Spleen (tissue), 11 donors: Measurements from ENCODE around the gene TNFRSF13B. TPM values are rescaled to one million over a fixed set of nuclear protein-coding genes. Genes with fewer than 3 reads are reported as not detected.
"Not testable (repeated sequence)": the region's sequence is repeated elsewhere in the genome, so short reads cannot be mapped to it uniquely, and the experiment has no call there.

Experiments used
- DNase-seq: peaks from one replicate; pipeline ENCODE4 v3.0.0-alpha.2; 2020
- H3K27ac ChIP-seq, 8 donors: fragments of 200-600 bp; sonication (generic) in 7 of 8; 1 replicate in 4 of 8; 2 replicates in 4 of 8; pipeline versions ENCODE4 v1.5.0 to v1.8.0; 2016 to 2021; ENCODE audit warnings: inconsistent platforms in 4 of 8, mild to moderate bottlenecking in 4 of 8, moderate library complexity in 1 of 8
- H3K27me3 ChIP-seq, 7 donors: fragments of 200-600 bp; sonication (generic) in 6 of 7; replicated peaks in 1 of 7; 1 replicate in 4 of 7; 2 replicates in 3 of 7; pipeline versions ENCODE4 v1.5.0 to v1.8.0; 2016 to 2021; ENCODE audit warnings: inconsistent platforms in 3 of 7, mild to moderate bottlenecking in 1 of 7
- H3K36me3 ChIP-seq, 6 donors: fragments of 200-600 bp; sonication (generic) in 5 of 6; 1 replicate in 4 of 6; 2 replicates in 2 of 6; pipeline versions ENCODE4 v1.5.0 to v1.8.0; 2016 to 2021; ENCODE audit warnings: inconsistent platforms in 2 of 6
- H3K4me1 ChIP-seq, 6 donors: fragments of 200-600 bp; sonication (generic) in 5 of 6; 1 replicate in 3 of 6; 2 replicates in 3 of 6; pipeline versions ENCODE4 v1.5.0 to v1.8.0; 2016 to 2021; ENCODE audit warnings: inconsistent platforms in 3 of 6
- H3K4me3 ChIP-seq, 8 donors: fragments of 200-600 bp; sonication (generic) in 7 of 8; 1 replicate in 4 of 8; 2 replicates in 4 of 8; pipeline versions ENCODE4 v1.5.0 to v1.8.0; 2016 to 2021; ENCODE audit warnings: inconsistent platforms in 4 of 8, mild to moderate bottlenecking in 4 of 8, moderate library complexity in 2 of 8
- H3K9me3 ChIP-seq, 8 donors: fragments of 200-600 bp; sonication (generic) in 7 of 8; 1 replicate in 4 of 8; 2 replicates in 4 of 8; pipeline versions ENCODE4 v1.5.0 to v1.8.0; 2016 to 2021; ENCODE audit warnings: inconsistent platforms in 4 of 8
- CTCF ChIP-seq, 11 experiments: fragments of 200-600 bp in 7 of 11; fragments of 450-650 bp in 4 of 11; sonication (generic) in 4 of 11; IDR thresholded peaks in 8 of 11; conservative IDR thresholded peaks in 3 of 11; 1 replicate in 7 of 11; 2 replicates in 4 of 11; pipeline versions ENCODE4 v1.4.0 to v1.8.0; 2016 to 2021; ENCODE audit warnings: antibody characterized with exemption in 11 of 11, inconsistent platforms in 4 of 11, mild to moderate bottlenecking in 1 of 11
- POLR2A ChIP-seq, 3 donors: fragments of 450-650 bp; IDR thresholded peaks; one replicate each; pipeline ENCODE4 v1.5.1; 2017; ENCODE audit warnings: antibody characterized with exemption in 3 of 3, mild to moderate bottlenecking in 1 of 3
- POLR2AphosphoS5 ChIP-seq, 3 donors: sonication (generic); formaldehyde crosslinking; IDR thresholded peaks; one replicate each; pipeline ENCODE4 v1.5.1; 2017; ENCODE audit warnings: antibody characterized with exemption in 3 of 3
- WGBS, 5 donors: extraction: QIAGEN DNeasy Blood & Tissue Kit in 3 of 5; methylation state at CpG; one replicate each; pipeline versions ENCODE4 v1.1.5 to v1.1.7; 2013 to 2018; 5-methylcytosine and 5-hydroxymethylcytosine counted together
- intact Hi-C: fragments of 100-400 bp; cut with DNase I; formaldehyde crosslinking; loops from one replicate; pipeline ENCODE4 v1.15.0; 2023; ENCODE audit warnings: low total_unique reads
- polyA plus RNA-seq, 3 donors: library from polyadenylated mRNA; stranded (reverse); fragments of 200-250 nt; gene quantifications; one replicate each; pipeline ENCODE4 v1.2.1, GENCODE V29; 2013
- total RNA-seq, 7 donors: library from RNA; depleted of rRNA in 3 of 7; stranded (reverse); fragments of >200 nt in 3 of 7; fragmentation: NEBNext Ultra II Directional in 4 of 7; extraction: Animal tissue kit (Norgen Biotek cat#: 25700) in 4 of 7; gene quantifications; one replicate each; pipeline versions ENCODE4 v1.1.0 to v1.2.1, GENCODE V29; 2016 to 2021
- donor health status: healthy with polysubstance abuse.
- donor health status: DM: no; HTN: no; CAD: no; lungs with moderate emphysema.
- donor health status: DM: no; HTN: no; CAD: no.
- donor health status: Bipolar disorder and iron deficiency.
- donor health status: healthy.
- donor health status: DM: no; HTN: no; CAD: no.
- donor health status: DM: yes; HTN: yes; CAD: no.

The TNFRSF13B gene
- total and polyA plus RNA-seq, 10 donors, result 25.1 to 142 (median 49.5) TPM

- no peaks in the 10 kb centered on the region for H3K27me3 ChIP-seq
- intact Hi-C loops, result no loop called here
- peak; percentile 62 for DNase-seq
- H3K4me1 ChIP-seq, result no peaks in the 10 kb centered on the region
- no peaks in the 10 kb centered on the region for H3K9me3 ChIP-seq
- H3K27ac ChIP-seq, result no peak overlapping the region
- no peak for TF ChIP-seq POLR2AphosphoS5 (IDR thresholded peaks at IDR 0.05)
- TF ChIP-seq CTCF (IDR thresholded peaks at IDR 0.05 in 8 of 11, conservative IDR thresholded peaks at IDR 0.05 in 3 of 11), result no peak
- no peak for TF ChIP-seq POLR2A (IDR thresholded peaks at IDR 0.05)
- peaks cover 0 to 9% (median 0%) of the 10 kb centered on the region in 6 donors for H3K36me3 ChIP-seq
- WGBS, 5 donors, result 84 to 93% (median 86%) methylated on average over 7 to 15 of the region's 15 CpGs
- H3K4me3 ChIP-seq, result no peak overlapping the region
Measured at GRCh38 chr17:16923904-16924695, 47.8 kb downstream of the TNFRSF13B start.

GRCh38 chr17:16923097-16923903 is 48.6 kb downstream of the TNFRSF13B start:
- Histone ChIP-seq H3K27ac (no peak overlapping the region), H3K4me1 (no peaks in the 10 kb centered on the region), H3K4me3 (no peak overlapping the region), H3K27me3 (no peaks in the 10 kb centered on the region), H3K36me3 (peaks cover 0 to 5% (median 0%) of the 10 kb centered on the region in 6 donors), H3K9me3 (no peaks in the 10 kb centered on the region)
- intact Hi-C loops, result no loop called here
- 88 to 95% (median 93%) methylated on average over 12 to 17 of the region's 17 CpGs for WGBS, 5 donors
- TF ChIP-seq POLR2AphosphoS5 (IDR thresholded peaks at IDR 0.05), result no peak
- no peak for TF ChIP-seq POLR2A (IDR thresholded peaks at IDR 0.05)
- no peak for TF ChIP-seq CTCF (IDR thresholded peaks at IDR 0.05 in 8 of 11, conservative IDR thresholded peaks at IDR 0.05 in 3 of 11)
- DNase-seq, result peak; percentile 65

- no peaks in the 10 kb centered on the region for H3K27me3 ChIP-seq
- no peaks in the 10 kb centered on the region for H3K4me1 ChIP-seq
- peaks cover 0 to 5% (median 0%) of the 10 kb centered on the region in 6 donors for H3K36me3 ChIP-seq
- H3K27ac ChIP-seq, result no peak overlapping the region
- TF ChIP-seq POLR2AphosphoS5 (IDR thresholded peaks at IDR 0.05) (no peak), POLR2A (IDR thresholded peaks at IDR 0.05) (no peak), CTCF (IDR thresholded peaks at IDR 0.05 in 8 of 11, conservative IDR thresholded peaks at IDR 0.05 in 3 of 11) (no peak)
- H3K4me3 ChIP-seq, result no peak overlapping the region
- DNase-seq, result no peak
- intact Hi-C loops, result no loop called here
- H3K9me3 ChIP-seq, result no peaks in the 10 kb centered on the region
- 77 to 92% (median 86%) methylated on average over 4 of the region's 4 CpGs for WGBS, 5 donors
Measured at GRCh38 chr17:16922386-16923096, 49.4 kb downstream of the TNFRSF13B start.

GRCh38 chr17:16921451-16921850 is 50.5 kb downstream of the TNFRSF13B start:
- intact Hi-C loops, H3K9me3 ChIP-seq, H3K4me1 ChIP-seq, H3K36me3 ChIP-seq, H3K4me3 ChIP-seq, H3K27ac ChIP-seq, H3K27me3 ChIP-seq: not testable (repeated sequence)
- DNase-seq, result peak; percentile 1
- WGBS, 5 donors, result 88 to 92% (median 89%) methylated on average over 6 of the region's 6 CpGs
